Ishikawa (cell line): Measurements from ENCODE around the gene LRP5.

Experiments used
- CEBPB ChIP-seq: IDR thresholded peaks from 2 replicates; pipeline ENCODE4 v1.6.1; 2012
- CREB1 ChIP-seq: IDR thresholded peaks from 2 replicates; pipeline ENCODE4 v1.6.1; 2012; ENCODE audit warnings: low read depth
- EGR1 ChIP-seq: IDR thresholded peaks from 2 replicates; pipeline ENCODE4 v1.6.1; 2012
- EP300 ChIP-seq: IDR thresholded peaks from 2 replicates; pipeline ENCODE4 v1.6.1; 2012; ENCODE audit warnings: borderline replicate concordance
- FOXM1 ChIP-seq: IDR thresholded peaks from 2 replicates; pipeline ENCODE4 v1.6.1; 2012; ENCODE audit warnings: low read depth, borderline replicate concordance
- NFIC ChIP-seq: IDR thresholded peaks from 2 replicates; pipeline ENCODE4 v1.6.1; 2012
- RAD21 ChIP-seq: IDR thresholded peaks from 2 replicates; pipeline ENCODE4 v1.6.1; 2012; ENCODE audit warnings: low read depth
- TAF1 ChIP-seq: IDR thresholded peaks from 2 replicates; pipeline ENCODE4 v1.6.1; 2012; ENCODE audit warnings: low read depth, mild to moderate bottlenecking
- TCF12 ChIP-seq: IDR thresholded peaks from 2 replicates; pipeline ENCODE4 v1.6.1; 2012; ENCODE audit warnings: low read depth
- TEAD4 ChIP-seq: IDR thresholded peaks from 2 replicates; pipeline ENCODE4 v1.6.1; 2012
- YY1 ChIP-seq: IDR thresholded peaks from 2 replicates; pipeline ENCODE4 v1.6.1; 2012; ENCODE audit warnings: low read depth
- ZBTB7A ChIP-seq: IDR thresholded peaks from 2 replicates; pipeline ENCODE4 v1.6.1; 2012; ENCODE audit warnings: low read depth
- TF ChIP-seq, protein P1 (sequence below): IDR thresholded peaks from 2 replicates; pipeline ENCODE4 v1.6.1; 2012; ENCODE audit warnings: low read depth, mild to moderate bottlenecking
- TF ChIP-seq, protein P2 (sequence below): IDR thresholded peaks from 2 replicates; pipeline ENCODE4 v1.6.1; 2012
- TF ChIP-seq, protein P3 (sequence below): IDR thresholded peaks from 2 replicates; pipeline ENCODE4 v1.6.1; 2012

Gene LRP5

DNA sequence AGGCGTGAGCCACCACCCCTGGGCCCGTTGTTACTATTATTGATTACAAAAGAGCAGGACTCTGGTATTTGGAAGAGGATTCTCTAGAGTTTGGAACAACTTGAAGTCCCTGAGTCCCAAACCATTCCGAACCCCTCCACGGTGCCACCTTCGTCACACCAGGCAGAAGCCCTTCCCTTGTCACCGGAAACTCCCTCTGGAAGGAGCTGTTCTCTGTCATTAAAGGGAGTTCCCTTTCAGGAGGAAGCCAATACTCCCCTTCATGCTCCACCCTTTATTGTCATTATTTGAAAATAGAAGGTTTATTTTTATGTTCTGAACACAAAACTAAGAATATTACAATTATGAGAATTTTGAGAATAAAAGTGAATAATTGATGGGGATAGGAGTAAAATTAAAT, 35.5 kb upstream of the LRP5 start:
- TF ChIP-seq EGR1 (no peak), YY1 (no peak), CREB1 (no peak), FOXM1 (no peak), NFIC (no peak), TCF12 (no peak), EP300 (no peak), CEBPB (no peak), ZBTB7A (no peak), TEAD4 (no peak), RAD21 (no peak), TAF1 (no peak)
- TF ChIP-seq, protein P1, sequence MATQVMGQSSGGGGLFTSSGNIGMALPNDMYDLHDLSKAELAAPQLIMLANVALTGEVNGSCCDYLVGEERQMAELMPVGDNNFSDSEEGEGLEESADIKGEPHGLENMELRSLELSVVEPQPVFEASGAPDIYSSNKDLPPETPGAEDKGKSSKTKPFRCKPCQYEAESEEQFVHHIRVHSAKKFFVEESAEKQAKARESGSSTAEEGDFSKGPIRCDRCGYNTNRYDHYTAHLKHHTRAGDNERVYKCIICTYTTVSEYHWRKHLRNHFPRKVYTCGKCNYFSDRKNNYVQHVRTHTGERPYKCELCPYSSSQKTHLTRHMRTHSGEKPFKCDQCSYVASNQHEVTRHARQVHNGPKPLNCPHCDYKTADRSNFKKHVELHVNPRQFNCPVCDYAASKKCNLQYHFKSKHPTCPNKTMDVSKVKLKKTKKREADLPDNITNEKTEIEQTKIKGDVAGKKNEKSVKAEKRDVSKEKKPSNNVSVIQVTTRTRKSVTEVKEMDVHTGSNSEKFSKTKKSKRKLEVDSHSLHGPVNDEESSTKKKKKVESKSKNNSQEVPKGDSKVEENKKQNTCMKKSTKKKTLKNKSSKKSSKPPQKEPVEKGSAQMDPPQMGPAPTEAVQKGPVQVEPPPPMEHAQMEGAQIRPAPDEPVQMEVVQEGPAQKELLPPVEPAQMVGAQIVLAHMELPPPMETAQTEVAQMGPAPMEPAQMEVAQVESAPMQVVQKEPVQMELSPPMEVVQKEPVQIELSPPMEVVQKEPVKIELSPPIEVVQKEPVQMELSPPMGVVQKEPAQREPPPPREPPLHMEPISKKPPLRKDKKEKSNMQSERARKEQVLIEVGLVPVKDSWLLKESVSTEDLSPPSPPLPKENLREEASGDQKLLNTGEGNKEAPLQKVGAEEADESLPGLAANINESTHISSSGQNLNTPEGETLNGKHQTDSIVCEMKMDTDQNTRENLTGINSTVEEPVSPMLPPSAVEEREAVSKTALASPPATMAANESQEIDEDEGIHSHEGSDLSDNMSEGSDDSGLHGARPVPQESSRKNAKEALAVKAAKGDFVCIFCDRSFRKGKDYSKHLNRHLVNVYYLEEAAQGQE = no peak
- TF ChIP-seq, protein P2, sequence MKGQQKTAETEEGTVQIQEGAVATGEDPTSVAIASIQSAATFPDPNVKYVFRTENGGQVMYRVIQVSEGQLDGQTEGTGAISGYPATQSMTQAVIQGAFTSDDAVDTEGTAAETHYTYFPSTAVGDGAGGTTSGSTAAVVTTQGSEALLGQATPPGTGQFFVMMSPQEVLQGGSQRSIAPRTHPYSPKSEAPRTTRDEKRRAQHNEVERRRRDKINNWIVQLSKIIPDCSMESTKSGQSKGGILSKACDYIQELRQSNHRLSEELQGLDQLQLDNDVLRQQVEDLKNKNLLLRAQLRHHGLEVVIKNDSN = no peak
- TF ChIP-seq, protein P3, sequence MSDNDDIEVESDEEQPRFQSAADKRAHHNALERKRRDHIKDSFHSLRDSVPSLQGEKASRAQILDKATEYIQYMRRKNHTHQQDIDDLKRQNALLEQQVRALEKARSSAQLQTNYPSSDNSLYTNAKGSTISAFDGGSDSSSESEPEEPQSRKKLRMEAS = no peak

DNA sequence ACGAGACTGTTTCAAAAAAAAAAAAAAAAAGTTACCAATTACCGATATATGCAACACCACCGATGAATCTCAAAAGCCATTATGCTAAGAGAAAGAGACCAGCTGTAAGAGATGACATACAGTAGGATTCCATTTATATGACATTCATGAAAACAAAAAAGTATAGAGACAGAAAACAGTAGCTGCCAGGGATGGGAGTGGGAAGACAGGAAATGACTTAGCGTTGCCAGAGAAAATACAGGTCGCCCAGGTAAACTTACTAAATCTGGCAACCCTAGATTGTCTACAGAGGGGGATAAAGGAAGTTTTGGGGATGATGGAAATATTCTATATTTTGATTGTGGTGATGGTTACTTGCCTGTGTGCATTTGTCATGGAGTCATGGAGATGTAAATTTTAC, 32.7 kb upstream of the LRP5 start:
- TF ChIP-seq EGR1 (no peak), TAF1 (no peak), YY1 (no peak), FOXM1 (no peak), TEAD4 (no peak), RAD21 (no peak)
- TF ChIP-seq, protein P3 = no peak

DNA sequence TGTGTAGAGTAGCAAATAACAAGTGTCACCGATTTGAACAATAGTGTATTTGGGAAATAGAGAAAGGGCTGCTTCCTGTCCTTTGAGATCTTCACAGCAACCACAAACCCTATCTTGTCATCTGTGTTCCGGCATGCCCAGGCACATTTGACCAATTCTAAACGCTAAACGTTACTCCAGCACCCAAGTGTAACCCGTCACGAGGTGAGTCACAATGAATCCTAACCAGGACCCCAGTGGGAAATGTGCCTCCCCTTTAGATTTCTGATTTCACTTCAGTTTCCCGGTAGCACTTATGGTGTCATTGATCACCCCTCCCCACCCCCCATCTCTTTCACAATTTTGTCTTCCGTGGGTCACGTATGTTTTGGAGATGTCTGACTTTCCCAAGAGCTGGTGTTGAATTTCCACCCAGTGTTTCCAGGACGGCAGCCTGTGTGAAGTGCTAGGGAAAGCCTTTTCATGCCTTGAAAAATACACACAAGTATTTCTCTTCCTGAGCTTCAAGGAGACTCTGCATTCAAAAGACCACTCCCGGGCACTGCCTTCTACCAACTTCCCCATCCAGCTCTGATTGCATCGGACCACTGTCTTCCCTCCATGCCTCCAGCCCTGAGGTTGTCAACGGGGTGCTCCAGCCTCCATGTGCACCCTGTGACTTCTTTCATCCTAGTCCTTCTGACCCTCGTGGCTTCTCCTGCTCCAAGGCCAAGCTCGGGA, 30.1 kb upstream of the LRP5 start:
- no peak for TF ChIP-seq TEAD4
- TF ChIP-seq, protein P2 = no peak
- TF ChIP-seq, protein P1 = no peak
- TF ChIP-seq TCF12 = no peak
- TF ChIP-seq CEBPB = no peak
- TF ChIP-seq EGR1 = no peak
- TF ChIP-seq ZBTB7A = no peak
- TF ChIP-seq NFIC = no peak
- no peak for TF ChIP-seq EP300
- TF ChIP-seq, protein P3 = no peak
- TF ChIP-seq TAF1 = no peak
- TF ChIP-seq FOXM1 = no peak
- TF ChIP-seq CREB1 = no peak
- no peak for TF ChIP-seq YY1
- TF ChIP-seq RAD21 = no peak

DNA sequence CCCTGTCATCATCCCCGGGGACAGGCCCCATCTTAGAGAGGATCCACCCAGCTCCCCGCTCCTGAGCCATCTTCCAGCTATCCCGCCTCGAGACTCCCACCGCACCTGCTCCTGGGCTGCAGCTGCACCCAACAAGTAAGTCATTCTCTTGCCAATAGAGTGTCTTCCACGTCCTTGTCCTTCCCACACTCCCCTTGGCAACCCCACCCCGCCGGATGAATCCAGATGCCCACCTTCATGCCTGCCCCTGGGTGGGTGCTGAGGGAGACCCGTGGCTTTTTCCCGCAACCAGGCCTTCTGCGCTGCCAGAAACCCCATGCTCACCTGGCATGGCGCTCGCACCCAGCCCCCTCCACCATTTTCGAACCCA, 29.5 kb upstream of the LRP5 start:
- no peak for TF ChIP-seq RAD21
- TF ChIP-seq, protein P1 = no peak
